Activated CD8-positive, alpha-beta memory T cell treated with anti-CD3 and anti-CD28 coated beads, Interleukin-2, amount 10 ng/mL, durations not matched to agents 7 days and 5 days (primary cell): ENCODE results near the gene GMPR. TPM values are rescaled to one million over a fixed set of nuclear protein-coding genes. Genes with fewer than 3 reads are reported as not detected.
"Not testable (repeated sequence)": the region's sequence is repeated elsewhere in the genome, so short reads cannot be mapped to it uniquely, and the experiment has no call there.

Source experiments
- ATAC-seq: fragments of 150-1000 bp; cut with Tn5 transposase; one replicate; pipeline ENCODE4 v1.10.0; 2021; ENCODE audit warnings: moderate library complexity
- CTCF ChIA-PET: fragments of 350-600 bp; sonication (Branson Sonifier 250); formaldehyde crosslinking; loops from one replicate; lab custom pipeline; 2021; ENCODE audit warnings: antibody characterized with exemption; lab: Charles Lee
- DNase-seq: peaks from one replicate; pipeline ENCODE4 v3.0.0-alpha.2; 2020
- H3K27ac Mint-ChIP-seq: one replicate; pipeline ENCODE4 v1.8.0; 2021; ENCODE audit warnings: mild to moderate bottlenecking, mixed read lengths
- H3K27me3 Mint-ChIP-seq: one replicate; pipeline ENCODE4 v1.8.0; 2021; ENCODE audit warnings: mixed read lengths
- H3K36me3 Mint-ChIP-seq: one replicate; pipeline ENCODE4 v1.8.0; 2021; ENCODE audit warnings: mild to moderate bottlenecking, mixed read lengths
- H3K4me1 Mint-ChIP-seq: one replicate; pipeline ENCODE4 v1.8.0; 2021; ENCODE audit warnings: mixed read lengths
- H3K4me3 Mint-ChIP-seq: one replicate; pipeline ENCODE4 v1.8.0; 2021; ENCODE audit warnings: mild to moderate bottlenecking, moderate library complexity, mixed read lengths
- H3K9me3 Mint-ChIP-seq: one replicate; pipeline ENCODE4 v1.8.0; 2022; ENCODE audit warnings: low read depth, mixed read lengths
- total RNA-seq, 2 experiments: library from RNA; stranded (reverse); gene quantifications; one replicate each; pipeline ENCODE4 v1.2.3, GENCODE V29; 2021

The GMPR gene
- total RNA-seq, 2 experiments from 2014 or later = 11.8 to 13.1 TPM

GRCh38 chr6:16259604-16260003 is 21.2 kb downstream of the GMPR start:
- H3K9me3 Mint-ChIP-seq, H3K36me3 Mint-ChIP-seq, H3K4me3 Mint-ChIP-seq, H3K4me1 Mint-ChIP-seq, DNase-seq, ATAC-seq, CTCF ChIA-PET, H3K27ac Mint-ChIP-seq: not testable (repeated sequence)
- peaks cover 11% of the 10 kb centered on the region for H3K27me3 Mint-ChIP-seq

- ATAC-seq, H3K4me3 Mint-ChIP-seq, H3K27ac Mint-ChIP-seq, CTCF ChIA-PET, H3K9me3 Mint-ChIP-seq, H3K36me3 Mint-ChIP-seq, H3K4me1 Mint-ChIP-seq, DNase-seq: not testable (repeated sequence)
- peaks cover 11% of the 10 kb centered on the region for H3K27me3 Mint-ChIP-seq
Observed at GRCh38 chr6:16260602-16261001, 22.2 kb downstream of the GMPR start.

- H3K27ac Mint-ChIP-seq, H3K9me3 Mint-ChIP-seq, H3K36me3 Mint-ChIP-seq, DNase-seq, H3K4me3 Mint-ChIP-seq, ATAC-seq, CTCF ChIA-PET, H3K4me1 Mint-ChIP-seq: not testable (repeated sequence)
- peaks cover 11% of the 10 kb centered on the region for H3K27me3 Mint-ChIP-seq
Observed at GRCh38 chr6:16262773-16263172, 24.4 kb downstream of the GMPR start.

GRCh38 chr6:16263464-16264099 is 25.2 kb downstream of the GMPR start:
- H3K27ac Mint-ChIP-seq, H3K4me1 Mint-ChIP-seq, CTCF ChIA-PET, ATAC-seq, H3K4me3 Mint-ChIP-seq, H3K36me3 Mint-ChIP-seq, DNase-seq, H3K27me3 Mint-ChIP-seq, H3K9me3 Mint-ChIP-seq: not testable (repeated sequence)

GRCh38 chr6:16264785-16265184 is 26.4 kb downstream of the GMPR start:
- peaks cover 9% of the 10 kb centered on the region for H3K27me3 Mint-ChIP-seq
- no peaks in the 10 kb centered on the region for H3K9me3 Mint-ChIP-seq
- no peak for DNase-seq
- H3K36me3 Mint-ChIP-seq = no peaks in the 10 kb centered on the region
- H3K4me1 Mint-ChIP-seq = no peaks in the 10 kb centered on the region
- H3K4me3 Mint-ChIP-seq = no peak overlapping the region
- CTCF ChIA-PET = no interaction called here
- no peak for ATAC-seq
- H3K27ac Mint-ChIP-seq = no peak overlapping the region

- Mint-ChIP-seq H3K4me1 (no peaks in the 10 kb centered on the region), H3K27ac (no peak overlapping the region), H3K4me3 (no peak overlapping the region), H3K9me3 (no peaks in the 10 kb centered on the region), H3K36me3 (no peaks in the 10 kb centered on the region), H3K27me3 (peaks cover 9% of the 10 kb centered on the region)
- CTCF ChIA-PET = interaction anchor here (1.4 kb wide), 1 partner anchor 66 kb away, joined by 3 read pairs; no protein-coding TSS in a partner anchor
- no peak for ATAC-seq
- no peak for DNase-seq
Observed at GRCh38 chr6:16265351-16266341, 27.3 kb downstream of the GMPR start.

- ATAC-seq (no peak), DNase-seq (no peak)
- CTCF ChIA-PET = no interaction called here
- Mint-ChIP-seq H3K9me3 (no peaks in the 10 kb centered on the region), H3K27ac (no peak overlapping the region), H3K36me3 (no peaks in the 10 kb centered on the region), H3K4me3 (no peak overlapping the region), H3K4me1 (no peaks in the 10 kb centered on the region), H3K27me3 (peaks cover 9% of the 10 kb centered on the region)
Observed at GRCh38 chr6:16267428-16268263, 29.3 kb downstream of the GMPR start.

- H3K9me3 Mint-ChIP-seq, H3K27ac Mint-ChIP-seq, ATAC-seq, DNase-seq, H3K4me1 Mint-ChIP-seq, H3K27me3 Mint-ChIP-seq, H3K4me3 Mint-ChIP-seq, H3K36me3 Mint-ChIP-seq: not testable (repeated sequence)
- CTCF ChIA-PET = interaction anchor here (1.0 kb wide), 1 partner anchor 62 kb away, joined by 4 read pairs; no protein-coding TSS in a partner anchor
Observed at GRCh38 chr6:16269442-16270070, 31.2 kb downstream of the GMPR start.

GRCh38 chr6:16270178-16270794 is 31.9 kb downstream of the GMPR start:
- no peak for DNase-seq
- H3K4me3 Mint-ChIP-seq = no peak overlapping the region
- H3K27me3 Mint-ChIP-seq = no peaks in the 10 kb centered on the region
- H3K9me3 Mint-ChIP-seq = no peaks in the 10 kb centered on the region
- ATAC-seq = no peak
- no peak overlapping the region for H3K27ac Mint-ChIP-seq
- H3K36me3 Mint-ChIP-seq = no peaks in the 10 kb centered on the region
- CTCF ChIA-PET = no interaction called here
- peaks cover 6% of the 10 kb centered on the region for H3K4me1 Mint-ChIP-seq

GRCh38 chr6:16271428-16271827 is 33.0 kb downstream of the GMPR start:
- no peak overlapping the region for H3K27ac Mint-ChIP-seq
- H3K4me3 Mint-ChIP-seq = no peak overlapping the region
- CTCF ChIA-PET = no interaction called here
- H3K36me3 Mint-ChIP-seq = no peaks in the 10 kb centered on the region
- DNase-seq (no peak), ATAC-seq (no peak)
- peaks cover 6% of the 10 kb centered on the region for H3K4me1 Mint-ChIP-seq
- H3K27me3 Mint-ChIP-seq = no peaks in the 10 kb centered on the region
- no peaks in the 10 kb centered on the region for H3K9me3 Mint-ChIP-seq

GRCh38 chr6:16272201-16272600 is 33.8 kb downstream of the GMPR start:
- Mint-ChIP-seq H3K4me3 (no peak overlapping the region), H3K27me3 (no peaks in the 10 kb centered on the region), H3K27ac (no peak overlapping the region), H3K36me3 (no peaks in the 10 kb centered on the region), H3K4me1 (peaks cover 6% of the 10 kb centered on the region), H3K9me3 (no peaks in the 10 kb centered on the region)
- ATAC-seq = no peak
- DNase-seq = no peak
- CTCF ChIA-PET = interaction anchor here (0.8 kb wide), 1 partner anchor 41 kb away, joined by 3 read pairs; no protein-coding TSS in a partner anchor

- Mint-ChIP-seq H3K9me3 (no peaks in the 10 kb centered on the region), H3K4me3 (no peak overlapping the region), H3K4me1 (peaks cover 11% of the 10 kb centered on the region), H3K27me3 (no peaks in the 10 kb centered on the region), H3K36me3 (no peaks in the 10 kb centered on the region), H3K27ac (no peak overlapping the region)
- CTCF ChIA-PET = interaction anchor here (0.8 kb wide), 1 partner anchor 42 kb away, joined by 3 read pairs; no protein-coding TSS in a partner anchor
- DNase-seq (no peak), ATAC-seq (peak; percentile 33)
Observed at GRCh38 chr6:16273256-16273655, 34.9 kb downstream of the GMPR start.
